Heart right ventricle (tissue), 16 donors: ENCODE data around the gene PSMB1. TPM values are rescaled to one million over a fixed set of nuclear protein-coding genes. Genes with fewer than 3 reads are reported as not detected.

Experiments
- ATAC-seq, 8 donors: fragments of 200-7000 bp; cut with Tn5 transposase; one replicate each; pipeline ENCODE4 v1.9.1; 2020; ENCODE audit warnings: mild to moderate bottlenecking in 8 of 8, moderate library complexity in 8 of 8, moderate number of reproducible peaks in 1 of 8
- DNase-seq, 2 donors: peaks; one replicate each; pipeline ENCODE4 v3.0.0-alpha.2; 2020
- H3K27ac ChIP-seq, 10 donors: fragments of 200-600 bp; sonication (generic) in 2 of 10; one replicate each; pipeline versions ENCODE4 v1.5.0 to v1.8.0; 2020 to 2022; ENCODE audit warnings: mild to moderate bottlenecking in 3 of 10
- H3K27me3 ChIP-seq, 7 donors: fragments of 200-600 bp; one replicate each; pipeline ENCODE4 v1.8.0; 2021 to 2022; ENCODE audit warnings: mild to moderate bottlenecking in 2 of 7
- H3K36me3 ChIP-seq, 9 donors: fragments of 200-600 bp; sonication (generic) in 1 of 9; one replicate each; pipeline versions ENCODE4 v1.5.0 to v1.8.0; 2020 to 2022; ENCODE audit warnings: mild to moderate bottlenecking in 2 of 9
- H3K4me1 ChIP-seq, 9 donors: fragments of 200-600 bp; sonication (generic) in 1 of 9; one replicate each; pipeline versions ENCODE4 v1.5.0 to v1.8.0; 2020 to 2022; ENCODE audit warnings: mild to moderate bottlenecking in 4 of 9
- H3K4me3 ChIP-seq, 10 donors: fragments of 200-600 bp; sonication (generic) in 2 of 10; one replicate each; pipeline versions ENCODE4 v1.5.0 to v1.8.0; 2020 to 2022; ENCODE audit warnings: mild to moderate bottlenecking in 7 of 10, moderate library complexity in 2 of 10
- H3K9me3 ChIP-seq, 11 donors: fragments of 200-600 bp in 10 of 11; sonication (generic) in 2 of 11; one replicate each; pipeline versions ENCODE4 v1.5.0 to v1.8.0; 2013 to 2022; ENCODE audit warnings: mild to moderate bottlenecking in 2 of 11, control low read depth in 1 of 11, moderate library complexity in 1 of 11
- WGBS, 2 donors: extraction: QIAGEN DNeasy Blood & Tissue Kit; methylation state at CpG; one replicate each; pipeline ENCODE4 v1.1.7; 2013; ENCODE audit warnings: inconsistent platforms in 1 of 2; 5-methylcytosine and 5-hydroxymethylcytosine counted together
- intact Hi-C, 10 donors: fragments of 100-400 bp; cut with DNase I; formaldehyde crosslinking; loops; one replicate each; pipeline versions ENCODE4 v1.11.1 to v1.14.2; 2022
- polyA plus RNA-seq, 2 donors: library from polyadenylated mRNA; stranded (reverse); fragments of 200-250 nt; gene quantifications; one replicate each; pipeline ENCODE4 v1.2.3, GENCODE V29; 2013
- total RNA-seq, 10 donors: library from RNA; stranded (reverse); fragmentation: NEBNext Ultra II Directional in 3 of 10; extraction: Animal tissue kit (Norgen Biotek cat#: 25700) in 3 of 10; gene quantifications; one replicate each; pipeline versions ENCODE4 v1.2.1 to v1.2.4, GENCODE V29; 2021 to 2023
- TF ChIP-seq, protein P1 (sequence below), 9 donors: fragments of 200-600 bp; sonication (generic) in 2 of 9; IDR thresholded peaks; one replicate each; pipeline versions ENCODE4 v1.5.0 to v1.8.0; 2021 to 2022; ENCODE audit warnings: antibody characterized with exemption in 9 of 9, mild to moderate bottlenecking in 5 of 9, moderate library complexity in 1 of 9
- donor health status: Arrhythmogenic right ventricular cardiomyopathy.
- donor health status: ischemic (EF 13 %, LVEDD 7.1; RV severe dilation, severe dysfunction).
- donor health status: healthy with polysubstance abuse.
- donor health status: DM: no; HTN: yes; CAD: no.
- donor health status: DM: no; HTN: no; CAD: no.
- donor health status: ischemic (EF 25% LVEDD 6.9; RV normal size, moderate dysfunction).
- donor health status: ischemic (EF 25% LVEDD 5.7; RV mildly dilated, moderate dysfunction).
- donor health status: healthy.
- donor health status: DM: yes; HTN: yes; CAD: no.
- donor health status: Ischemic cardiomyopathy.
- donor health status: ischemic (EF 35%, LVEDD 5.7; RV mildly dilated, moderate dysfunction).
- donor health status: nonischemic (EF 11% LVEDD 7.7; RV severe dilation, severe dysfunction).
- donor health status: DM: yes; HTN: yes; CAD: no.
- donor health status: PGD.
- donor health status: ischemic (EF 29% LVEDD 5.4; RV normal size, mild dysfunction).
- donor health status: nonischemic (EF 23%, LVEDD 6.1; RV moderate dilation, normal function).

The PSMB1 gene
- total and polyA plus RNA-seq, 12 donors = 117 to 309 (median 144) TPM

GRCh38 chr6:170525795-170526194 is 27.3 kb downstream of the PSMB1 start:
- Histone ChIP-seq H3K9me3 (peaks cover 0 to under 1% (median 0%) of the 10 kb centered on the region in 11 donors), H3K27ac (no peak overlapping the region), H3K4me3 (no peak overlapping the region), H3K36me3 (no peaks in the 10 kb centered on the region), H3K4me1 (peaks cover 5 to 39% (median 27%) of the 10 kb centered on the region in 9 donors), H3K27me3 (no peaks in the 10 kb centered on the region)
- 87 to 89% methylated on average over 7 of the region's 7 CpGs for WGBS, 2 donors
- intact Hi-C loops = loop anchor here in 9 of 10 donors (5.0 to 10.0 kb wide), 9 partner anchors 211 to 733 kb away; partner anchors contain the start of genes FAM120B (in 2 of the 9) and DLL1 (in 1 of the 9)
- TF ChIP-seq, protein P1, sequence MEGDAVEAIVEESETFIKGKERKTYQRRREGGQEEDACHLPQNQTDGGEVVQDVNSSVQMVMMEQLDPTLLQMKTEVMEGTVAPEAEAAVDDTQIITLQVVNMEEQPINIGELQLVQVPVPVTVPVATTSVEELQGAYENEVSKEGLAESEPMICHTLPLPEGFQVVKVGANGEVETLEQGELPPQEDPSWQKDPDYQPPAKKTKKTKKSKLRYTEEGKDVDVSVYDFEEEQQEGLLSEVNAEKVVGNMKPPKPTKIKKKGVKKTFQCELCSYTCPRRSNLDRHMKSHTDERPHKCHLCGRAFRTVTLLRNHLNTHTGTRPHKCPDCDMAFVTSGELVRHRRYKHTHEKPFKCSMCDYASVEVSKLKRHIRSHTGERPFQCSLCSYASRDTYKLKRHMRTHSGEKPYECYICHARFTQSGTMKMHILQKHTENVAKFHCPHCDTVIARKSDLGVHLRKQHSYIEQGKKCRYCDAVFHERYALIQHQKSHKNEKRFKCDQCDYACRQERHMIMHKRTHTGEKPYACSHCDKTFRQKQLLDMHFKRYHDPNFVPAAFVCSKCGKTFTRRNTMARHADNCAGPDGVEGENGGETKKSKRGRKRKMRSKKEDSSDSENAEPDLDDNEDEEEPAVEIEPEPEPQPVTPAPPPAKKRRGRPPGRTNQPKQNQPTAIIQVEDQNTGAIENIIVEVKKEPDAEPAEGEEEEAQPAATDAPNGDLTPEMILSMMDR (IDR thresholded peaks at IDR 0.05) = no peak
- DNase-seq (no peak), ATAC-seq (no peak)

- intact Hi-C loops = loop anchor here in 9 of 10 donors (5.0 to 10.0 kb wide), 7 partner anchors 209 to 729 kb away; partner anchors contain the start of genes FAM120B (in 2 of the 9) and DLL1 (in 1 of the 9)
- TF ChIP-seq, protein P1 (IDR thresholded peaks at IDR 0.05) = no peak
- peaks cover 0 to 8% (median 0%) of the 10 kb centered on the region in 11 donors for H3K9me3 ChIP-seq
- H3K4me3 ChIP-seq = no peak overlapping the region
- peak; percentile 80 to 94 (median 92) for ATAC-seq
- H3K27me3 ChIP-seq = no peaks in the 10 kb centered on the region
- no peaks in the 10 kb centered on the region for H3K36me3 ChIP-seq
- peak overlapping the region; percentile 42 to 84 (median 76) for H3K27ac ChIP-seq
- DNase-seq = peak in 1 of 2 donors; percentile 55
- WGBS, 2 donors = 50 to 51% methylated on average over 5 of the region's 5 CpGs
- H3K4me1 ChIP-seq = peaks cover 5 to 34% (median 25%) of the 10 kb centered on the region in 9 donors
These were observed 29.0 kb downstream of the PSMB1 start for GRCh38 chr6:170524172-170524502.

DNA sequence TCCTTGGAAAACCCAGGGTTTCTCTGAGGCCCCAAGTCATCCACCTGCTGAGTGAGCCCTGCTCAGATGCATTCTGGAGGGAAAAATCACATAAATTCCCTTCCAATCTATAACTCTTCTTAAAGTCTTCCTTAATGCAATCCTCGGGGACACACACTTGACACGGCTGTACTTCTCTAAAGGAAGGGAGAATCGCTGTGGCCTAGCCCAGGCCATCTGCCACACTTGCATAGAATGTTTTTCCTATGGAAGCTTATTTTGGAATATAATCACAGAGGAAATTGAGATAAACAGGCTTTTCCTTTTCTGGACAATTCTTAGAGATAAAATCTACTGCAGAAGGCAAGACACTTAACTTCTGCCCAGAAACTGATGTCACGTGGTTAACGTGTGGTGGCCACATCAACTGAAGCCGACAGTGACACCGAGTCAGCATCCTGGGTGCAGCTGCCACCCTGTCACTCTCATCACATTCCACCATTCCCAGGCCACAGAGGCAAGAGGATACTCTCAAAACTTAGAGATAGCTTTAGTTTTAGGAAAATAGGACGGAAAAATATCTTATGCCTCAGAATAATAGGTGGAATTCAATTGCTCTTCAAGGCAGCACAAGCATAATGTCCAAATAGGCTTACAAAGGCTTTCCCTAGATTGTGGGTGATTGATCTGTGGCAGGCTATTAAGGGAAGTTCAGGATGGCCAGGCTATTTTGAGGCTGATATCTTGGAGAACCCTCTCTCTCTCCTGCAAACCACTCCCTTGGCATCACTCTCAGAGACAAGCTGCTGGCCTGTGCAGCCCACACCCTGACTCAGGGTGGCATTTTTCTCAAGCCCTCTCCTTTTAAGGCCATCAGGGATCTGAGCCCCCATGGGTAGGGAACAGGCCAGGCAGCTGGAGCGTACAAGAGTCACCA is 29.6 kb downstream of the PSMB1 start:
- intact Hi-C loops = loop anchor here in 9 of 10 donors (5.0 to 10.0 kb wide), 7 partner anchors 209 to 729 kb away; partner anchors contain the start of genes FAM120B (in 2 of the 9) and DLL1 (in 1 of the 9)
- DNase-seq (peak in 1 of 2 donors; percentile 19), ATAC-seq (peak; percentile 35 to 95 (median 85))
- TF ChIP-seq, protein P1 (IDR thresholded peaks at IDR 0.05) = no peak
- H3K27ac ChIP-seq = peak overlapping the region; percentile 42 to 84 (median 76)
- H3K4me3 ChIP-seq = no peak overlapping the region
- peaks cover 0 to 8% (median 0%) of the 10 kb centered on the region in 11 donors for H3K9me3 ChIP-seq
- peaks cover 5 to 34% (median 25%) of the 10 kb centered on the region in 9 donors for H3K4me1 ChIP-seq
- 31 to 41% methylated on average over 9 of the region's 9 CpGs for WGBS, 2 donors
- H3K36me3 ChIP-seq = no peaks in the 10 kb centered on the region
- H3K27me3 ChIP-seq = no peaks in the 10 kb centered on the region

GRCh38 chr6:170522565-170523183 is 30.4 kb downstream of the PSMB1 start:
- ATAC-seq = peak; percentile 43 to 70 (median 63)

More at GRCh38 chr6:170522565-170523183, 30.4 kb downstream of the PSMB1 start:
- Histone ChIP-seq H3K4me3 (no peak overlapping the region), H3K27ac (peak overlapping the region; percentile 42 to 84 (median 76)), H3K27me3 (no peaks in the 10 kb centered on the region), H3K9me3 (peaks cover 0 to 8% (median 0%) of the 10 kb centered on the region in 11 donors), H3K36me3 (no peaks in the 10 kb centered on the region), H3K4me1 (peaks cover 5 to 34% (median 25%) of the 10 kb centered on the region in 9 donors)
- intact Hi-C loops = loop anchor here in 9 of 10 donors (5.0 to 10.0 kb wide), 7 partner anchors 208 to 728 kb away; partner anchors contain the start of genes FAM120B (in 2 of the 9) and DLL1 (in 1 of the 9)
- WGBS, 2 donors = 74 to 77% methylated on average over 10 of the region's 10 CpGs
- TF ChIP-seq, protein P1 (IDR thresholded peaks at IDR 0.05) = peak in 6 of 9 donors; percentile 8 to 42 (median 30)
- no peak for DNase-seq
